Suprapubic skin (tissue), 4 donors: ENCODE results near the gene ADGRB3. TPM values are rescaled to one million over a fixed set of nuclear protein-coding genes. Genes with fewer than 3 reads are reported as not detected.

Experiments used
- DNase-seq, 2 donors: peaks; one replicate each; pipeline ENCODE4 v3.0.0-alpha.2; 2019; ENCODE audit warnings: low spot score in 2 of 2
- H3K27ac ChIP-seq: fragments of 200-600 bp; sonication (generic); one replicate; pipeline ENCODE4 v1.5.1; 2019
- H3K27me3 ChIP-seq: fragments of 200-600 bp; sonication (generic); one replicate; pipeline ENCODE4 v1.5.1; 2019
- H3K36me3 ChIP-seq: fragments of 200-600 bp; sonication (generic); one replicate; pipeline ENCODE4 v1.5.1; 2019
- H3K4me1 ChIP-seq: fragments of 200-600 bp; sonication (generic); one replicate; pipeline ENCODE4 v1.5.1; 2019
- H3K4me3 ChIP-seq: fragments of 200-600 bp; sonication (generic); one replicate; pipeline ENCODE4 v1.5.1; 2019; ENCODE audit warnings: mild to moderate bottlenecking
- H3K9me3 ChIP-seq: fragments of 200-600 bp; sonication (generic); one replicate; pipeline ENCODE4 v1.5.1; 2019
- CTCF ChIP-seq, 2 donors: fragments of 200-600 bp in 1 of 2; fragments of 450-650 bp in 1 of 2; sonication (generic) in 1 of 2; IDR thresholded peaks; one replicate each; pipeline ENCODE4 v1.5.1; 2016 to 2019; ENCODE audit warnings: antibody characterized with exemption in 2 of 2, mild to moderate bottlenecking in 1 of 2, moderate library complexity in 1 of 2
- EP300 ChIP-seq: sonication (generic); formaldehyde crosslinking; IDR thresholded peaks from one replicate; pipeline ENCODE4 v1.6.1; 2017; ENCODE audit warnings: antibody characterized with exemption
- POLR2A ChIP-seq, 2 donors: fragments of 450-650 bp; IDR thresholded peaks; one replicate each; pipeline ENCODE4 v1.6.1; 2017; ENCODE audit warnings: antibody characterized with exemption in 2 of 2, mild to moderate bottlenecking in 2 of 2, moderate library complexity in 2 of 2
- POLR2AphosphoS5 ChIP-seq, 3 donors: sonication (generic); formaldehyde crosslinking; IDR thresholded peaks; one replicate each; pipeline ENCODE4 v1.6.1; 2017; ENCODE audit warnings: antibody characterized with exemption in 3 of 3
- WGBS: methylation state at CpG from one replicate; pipeline ENCODE4 v1.1.5; 2018; 5-methylcytosine and 5-hydroxymethylcytosine counted together
- total RNA-seq, 4 donors: library from RNA; depleted of rRNA; stranded (reverse); fragments of >200 nt; gene quantifications; one replicate each; pipeline ENCODE4 v1.1.0, GENCODE V29; 2016

ADGRB3 gene
- total RNA-seq, 4 donors from 2014 or later = 0.42 to 2.2 (median 1.3) TPM

- DNase-seq = no peak
- TF ChIP-seq POLR2AphosphoS5 (IDR thresholded peaks at IDR 0.05) (no peak), POLR2A (IDR thresholded peaks at IDR 0.05) (no peak), CTCF (IDR thresholded peaks at IDR 0.05) (no peak), EP300 (no peak)
- 72% methylated on average over 3 of the region's 3 CpGs for WGBS
These were observed 744.4 kb downstream of the ADGRB3 start for GRCh38 chr6:69379518-69379917.

GRCh38 chr6:69383627-69384026 is 748.5 kb downstream of the ADGRB3 start:
- TF ChIP-seq CTCF (IDR thresholded peaks at IDR 0.05) = no peak
- no peak for TF ChIP-seq POLR2AphosphoS5 (IDR thresholded peaks at IDR 0.05)
- no peak for TF ChIP-seq EP300
- no peak for TF ChIP-seq POLR2A (IDR thresholded peaks at IDR 0.05)
- WGBS = 82% methylated on average over 3 of the region's 3 CpGs
- Histone ChIP-seq H3K27ac (no peak overlapping the region), H3K9me3 (no peaks in the 10 kb centered on the region), H3K27me3 (no peaks in the 10 kb centered on the region), H3K4me3 (no peak overlapping the region), H3K36me3 (no peaks in the 10 kb centered on the region), H3K4me1 (no peaks in the 10 kb centered on the region)
- no peak for DNase-seq

More at GRCh38 chr6:69379518-69379917, 744.4 kb downstream of the ADGRB3 start:
- no peaks in the 10 kb centered on the region for H3K27me3 ChIP-seq
- H3K9me3 ChIP-seq = no peaks in the 10 kb centered on the region
- no peak overlapping the region for H3K27ac ChIP-seq
- no peaks in the 10 kb centered on the region for H3K36me3 ChIP-seq
- H3K4me1 ChIP-seq = no peaks in the 10 kb centered on the region
- H3K4me3 ChIP-seq = no peak overlapping the region

DNA sequence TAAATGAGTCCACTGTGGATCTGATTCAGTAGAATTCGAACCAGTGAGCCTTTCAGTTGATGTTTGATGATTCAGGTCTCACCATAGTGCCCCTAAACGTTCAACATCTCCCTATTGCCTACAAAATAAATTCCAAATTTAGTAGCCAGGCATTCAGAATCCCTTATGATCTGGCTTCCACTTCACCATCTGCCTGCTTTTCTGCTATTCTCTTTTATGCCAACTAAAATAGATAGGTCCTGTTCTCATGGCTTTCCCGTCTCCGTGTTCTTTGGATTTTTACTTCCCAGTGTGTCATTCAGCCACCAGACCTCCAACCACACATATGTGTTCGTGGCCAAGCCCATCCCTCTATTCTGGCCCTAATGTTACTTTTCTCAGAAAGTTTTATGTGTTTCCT is 751.3 kb downstream of the ADGRB3 start:
- WGBS = 76% methylated on average over 5 of the region's 5 CpGs
- no peak overlapping the region for H3K27ac ChIP-seq
- no peaks in the 10 kb centered on the region for H3K27me3 ChIP-seq
- no peaks in the 10 kb centered on the region for H3K9me3 ChIP-seq
- no peaks in the 10 kb centered on the region for H3K4me1 ChIP-seq
- TF ChIP-seq CTCF (IDR thresholded peaks at IDR 0.05) = no peak
- no peak for TF ChIP-seq EP300
- no peak for TF ChIP-seq POLR2A (IDR thresholded peaks at IDR 0.05)
- no peak for TF ChIP-seq POLR2AphosphoS5 (IDR thresholded peaks at IDR 0.05)
- H3K4me3 ChIP-seq = no peak overlapping the region
- DNase-seq = no peak
- no peaks in the 10 kb centered on the region for H3K36me3 ChIP-seq

GRCh38 chr6:69390125-69390524 is 755.0 kb downstream of the ADGRB3 start:
- DNase-seq = no peak
- Histone ChIP-seq H3K9me3 (no peaks in the 10 kb centered on the region), H3K27ac (no peak overlapping the region), H3K4me1 (no peaks in the 10 kb centered on the region), H3K36me3 (no peaks in the 10 kb centered on the region), H3K4me3 (no peak overlapping the region), H3K27me3 (no peaks in the 10 kb centered on the region)
- WGBS = 81% methylated on average over 4 of the region's 4 CpGs
- no peak for TF ChIP-seq POLR2AphosphoS5 (IDR thresholded peaks at IDR 0.05)
- no peak for TF ChIP-seq EP300
- no peak for TF ChIP-seq POLR2A (IDR thresholded peaks at IDR 0.05)
- no peak for TF ChIP-seq CTCF (IDR thresholded peaks at IDR 0.05)

DNA sequence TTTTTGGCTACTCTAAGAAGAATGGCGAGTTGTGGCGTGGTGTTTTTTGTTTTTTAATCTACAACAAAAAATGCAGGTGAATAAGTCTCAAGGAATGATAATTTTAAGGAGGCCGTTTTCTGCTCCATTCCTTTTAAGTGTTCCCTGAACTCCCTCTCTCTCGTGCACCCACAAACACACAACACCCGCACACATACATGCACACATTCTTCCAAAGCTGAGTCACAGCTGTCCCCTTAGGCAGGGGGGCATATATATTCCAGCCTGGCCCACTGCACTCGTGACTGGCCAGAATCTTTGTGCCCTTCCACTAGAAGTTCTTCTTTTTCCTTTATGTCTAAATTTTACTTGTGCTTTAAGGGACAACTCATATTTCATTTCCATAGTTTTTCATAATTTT is 756.0 kb downstream of the ADGRB3 start:
- WGBS = 63% methylated on average over 6 of the region's 6 CpGs
- no peak overlapping the region for H3K27ac ChIP-seq
- H3K27me3 ChIP-seq = no peaks in the 10 kb centered on the region
- no peak overlapping the region for H3K4me3 ChIP-seq
- H3K4me1 ChIP-seq = no peaks in the 10 kb centered on the region
- H3K36me3 ChIP-seq = no peaks in the 10 kb centered on the region
- H3K9me3 ChIP-seq = no peaks in the 10 kb centered on the region
- DNase-seq = no peak
- TF ChIP-seq EP300 (no peak), POLR2A (IDR thresholded peaks at IDR 0.05) (no peak), POLR2AphosphoS5 (IDR thresholded peaks at IDR 0.05) (no peak), CTCF (IDR thresholded peaks at IDR 0.05) (no peak)
